PC-9 (cell line): ENCODE measurements around the gene GAS7. TPM values are rescaled to one million over a fixed set of nuclear protein-coding genes. Genes with fewer than 3 reads are reported as not detected.

Experiments used
- BruUV-seq: library from RNA; stranded (reverse); fragments of 400-500 nt; replicated peaks from 2 replicates; lab custom pipeline; 2021; lab: Mats Ljungman, UMichigan
- CTCF ChIA-PET: fragments of 300-600 bp; sonication (Branson Sonifier 250); formaldehyde crosslinking; loops from one replicate; lab custom pipeline; 2022; ENCODE audit warnings: antibody characterized with exemption; lab: Charles Lee
- POLR2A ChIA-PET: fragments of 300-600 bp; sonication (Branson Sonifier 250); formaldehyde crosslinking; loops from one replicate; lab custom pipeline; 2022; ENCODE audit warnings: antibody characterized with exemption; ENCODE audit not compliant: unreplicated experiment; lab: Charles Lee
- DNase-seq, 2 experiments: peaks; one replicate each; pipeline versions ENCODE4 v3.0.0 to v3.0.0-alpha.2; 2015 to 2022; ENCODE audit warnings: mixed read lengths in 1 of 2
- H2AFZ ChIP-seq: fragments of 200-600 bp; sonication (generic); 2 replicates; pipeline ENCODE4 v1.8.1; 2017; ENCODE audit warnings: antibody characterized with exemption
- H3F3A ChIP-seq: fragments of 200-600 bp; sonication (generic); 2 replicates; pipeline ENCODE4 v1.8.1; 2017; ENCODE audit warnings: antibody characterized with exemption, mild to moderate bottlenecking, low read depth; ENCODE audit not compliant: insufficient read depth
- H3K27ac ChIP-seq: fragments of 200-600 bp; sonication (generic); 2 replicates; pipeline ENCODE4 v1.6.1; 2016; ENCODE audit warnings: mixed run types
- H3K27me3 ChIP-seq: fragments of 200-600 bp; sonication (generic); 2 replicates; pipeline ENCODE4 v1.6.1; 2016; ENCODE audit warnings: low read depth, mixed run types; ENCODE audit not compliant: insufficient read depth
- H3K36me3 ChIP-seq: fragments of 200-600 bp; sonication (generic); 2 replicates; pipeline ENCODE4 v1.6.1; 2016; ENCODE audit warnings: low read depth, mixed run types
- H3K4me1 ChIP-seq: fragments of 200-600 bp; sonication (generic); replicated peaks from 2 replicates; pipeline ENCODE4 v1.6.1; 2016; ENCODE audit warnings: mixed run types; ENCODE audit not compliant: insufficient read depth
- H3K4me2 ChIP-seq: fragments of 200-600 bp; sonication (generic); 2 replicates; pipeline ENCODE4 v1.6.1; 2017; ENCODE audit warnings: mixed run types
- H3K4me3 ChIP-seq: fragments of 200-600 bp; sonication (generic); 2 replicates; pipeline ENCODE4 v1.6.1; 2016; ENCODE audit warnings: mixed run types
- H3K79me2 ChIP-seq: fragments of 200-600 bp; sonication (generic); 2 replicates; pipeline ENCODE4 v1.6.1; 2017; ENCODE audit warnings: low read depth, mixed run types
- H3K9me2 ChIP-seq: fragments of 200-600 bp; sonication (generic); 2 replicates; pipeline ENCODE4 v1.8.1; 2017; ENCODE audit warnings: mild to moderate bottlenecking; ENCODE audit not compliant: insufficient read depth
- H3K9me3 ChIP-seq: fragments of 200-600 bp; sonication (generic); 2 replicates; pipeline ENCODE4 v1.8.1; 2016; ENCODE audit warnings: low read depth; ENCODE audit not compliant: insufficient read depth
- H4K20me1 ChIP-seq: fragments of 200-600 bp; sonication (generic); 2 replicates; pipeline ENCODE4 v1.8.1; 2017; ENCODE audit not compliant: insufficient read depth
- EZH2 ChIP-seq: fragments of 200-600 bp; sonication (generic); IDR thresholded peaks from 2 replicates; pipeline ENCODE4 v1.8.0; 2017; ENCODE audit warnings: antibody characterized with exemption, low read depth
- intact Hi-C: fragments of 100-400 bp; cut with micrococcal nuclease; formaldehyde crosslinking; loops from one replicate; pipeline ENCODE4 v1.10.0; 2022; ENCODE audit not compliant: unreplicated experiment
- total RNA-seq: library from RNA; stranded (reverse); gene quantifications from 2 replicates; pipeline ENCODE4 v1.2.3, GENCODE V29; 2021
- TF ChIP-seq, protein P1 (sequence below): fragments of 200-600 bp; sonication (generic); conservative IDR thresholded peaks from 2 replicates; pipeline ENCODE4 v1.6.1; 2017; ENCODE audit warnings: mixed run types, antibody characterized with exemption, mild to moderate bottlenecking, moderate library complexity

Gene GAS7
- total RNA-seq, 1 experiment from 2014 or later: not detected

DNA sequence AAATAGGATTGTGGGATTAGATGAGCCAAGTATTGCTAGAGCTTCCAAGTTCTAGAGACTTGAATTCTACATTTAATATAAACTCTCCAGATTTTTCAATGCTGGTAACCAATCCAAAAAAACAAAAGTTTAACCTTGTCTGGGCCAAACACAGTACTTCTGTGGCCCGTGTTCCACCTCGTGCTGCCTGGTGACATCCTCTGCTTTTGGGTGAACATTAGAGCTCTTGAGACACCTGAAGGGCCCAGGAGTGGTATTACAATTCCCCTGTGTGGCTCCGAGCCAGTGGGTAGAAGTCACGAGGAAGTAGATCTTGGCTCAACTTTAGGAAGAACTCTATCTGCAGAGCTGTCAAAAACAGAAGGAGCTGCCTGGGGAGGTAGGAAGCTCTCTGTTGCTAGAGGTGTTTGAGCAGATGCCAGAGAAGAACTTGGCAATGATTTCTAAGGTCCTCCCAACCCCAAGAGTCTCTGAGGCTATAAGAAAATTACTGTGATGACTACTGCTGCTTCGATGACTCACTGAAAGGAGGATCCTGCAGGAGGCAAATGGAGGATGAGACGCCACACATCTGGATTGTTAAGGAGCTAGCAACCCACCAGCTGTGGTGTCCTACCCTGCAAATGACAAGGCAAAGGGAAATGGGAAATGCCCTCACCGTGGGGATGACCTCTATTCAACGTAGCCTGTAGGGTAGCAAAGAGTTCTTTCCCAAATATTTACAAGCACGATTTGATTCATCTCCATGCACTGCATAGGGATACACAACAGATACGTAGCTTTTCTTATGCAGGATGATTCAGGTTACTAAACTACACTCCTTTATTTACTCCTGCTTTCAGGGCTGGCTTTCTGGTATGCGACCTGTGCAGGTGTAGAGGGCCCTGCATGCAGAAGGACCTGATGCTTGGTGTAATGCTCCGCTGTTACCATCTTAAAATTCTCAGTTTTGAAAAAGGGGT lies 45.8 kb upstream of the GAS7 start:
- Histone ChIP-seq H2AFZ (no peak overlapping the region), H3K27me3 (0 out of 2 replicates have a peak, but pooled peaks cover 10% of the 10 kb centered on the region), H4K20me1 (no peaks in the 10 kb centered on the region), H3K79me2 (no peaks in the 10 kb centered on the region), H3K4me1 (no peaks in the 10 kb centered on the region), H3K9me2 (no peaks in the 10 kb centered on the region), H3K27ac (no peak overlapping the region), H3K4me2 (no peak overlapping the region), H3F3A (no peaks in the 10 kb centered on the region), H3K4me3 (no peak overlapping the region), H3K9me3 (no peaks in the 10 kb centered on the region), H3K36me3 (no peaks in the 10 kb centered on the region)
- no peak for DNase-seq
- ChIA-PET CTCF (no interaction called here), POLR2A (no interaction called here)
- intact Hi-C loops: no loop called here
- no TSS peak for BruUV-seq
- TF ChIP-seq, protein P1, sequence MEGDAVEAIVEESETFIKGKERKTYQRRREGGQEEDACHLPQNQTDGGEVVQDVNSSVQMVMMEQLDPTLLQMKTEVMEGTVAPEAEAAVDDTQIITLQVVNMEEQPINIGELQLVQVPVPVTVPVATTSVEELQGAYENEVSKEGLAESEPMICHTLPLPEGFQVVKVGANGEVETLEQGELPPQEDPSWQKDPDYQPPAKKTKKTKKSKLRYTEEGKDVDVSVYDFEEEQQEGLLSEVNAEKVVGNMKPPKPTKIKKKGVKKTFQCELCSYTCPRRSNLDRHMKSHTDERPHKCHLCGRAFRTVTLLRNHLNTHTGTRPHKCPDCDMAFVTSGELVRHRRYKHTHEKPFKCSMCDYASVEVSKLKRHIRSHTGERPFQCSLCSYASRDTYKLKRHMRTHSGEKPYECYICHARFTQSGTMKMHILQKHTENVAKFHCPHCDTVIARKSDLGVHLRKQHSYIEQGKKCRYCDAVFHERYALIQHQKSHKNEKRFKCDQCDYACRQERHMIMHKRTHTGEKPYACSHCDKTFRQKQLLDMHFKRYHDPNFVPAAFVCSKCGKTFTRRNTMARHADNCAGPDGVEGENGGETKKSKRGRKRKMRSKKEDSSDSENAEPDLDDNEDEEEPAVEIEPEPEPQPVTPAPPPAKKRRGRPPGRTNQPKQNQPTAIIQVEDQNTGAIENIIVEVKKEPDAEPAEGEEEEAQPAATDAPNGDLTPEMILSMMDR: no peak
- TF ChIP-seq EZH2: no peak

DNA sequence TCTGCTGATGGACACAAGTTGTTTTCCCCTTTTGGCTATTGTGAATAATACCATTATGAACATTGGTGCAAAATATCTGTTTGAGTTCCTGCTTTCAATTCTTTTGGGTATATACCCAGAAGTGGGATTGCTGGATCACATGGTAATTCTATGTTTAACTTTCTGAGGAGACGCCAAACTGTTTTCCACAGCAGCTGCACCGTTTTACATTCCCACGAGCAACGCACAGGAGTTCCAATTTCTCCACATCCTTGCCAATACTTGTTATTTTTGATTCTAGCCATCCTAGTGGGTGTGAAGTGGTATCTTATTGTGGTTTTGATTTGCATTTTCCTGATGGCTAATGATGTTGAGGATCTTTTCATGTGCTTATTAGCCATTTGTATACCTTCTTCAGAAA lies 43.4 kb upstream of the GAS7 start:
- no TSS peak for BruUV-seq
- CTCF ChIA-PET: no interaction called here

DNA sequence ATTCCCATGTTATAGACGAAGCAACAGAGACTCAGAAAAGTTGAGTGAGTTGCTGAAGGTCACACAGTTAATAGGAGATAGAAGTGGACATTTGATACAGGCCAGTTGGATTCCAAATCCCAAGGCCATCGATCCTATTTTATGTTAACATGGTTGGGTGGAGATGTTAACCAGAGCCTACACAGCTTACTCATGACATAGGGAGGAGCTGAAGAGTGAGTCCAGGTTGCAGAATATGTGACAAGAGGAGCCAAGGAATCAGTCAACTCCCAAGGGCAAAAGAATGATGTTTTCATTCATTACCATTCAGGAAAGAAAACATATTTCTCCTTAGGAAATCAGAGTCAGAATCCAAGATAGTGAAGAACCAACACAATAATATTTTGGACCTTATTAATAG lies 40.3 kb upstream of the GAS7 start:
- H3K4me3 ChIP-seq: no peak overlapping the region
- ChIA-PET CTCF (no interaction called here), POLR2A (no interaction called here)
- no peaks in the 10 kb centered on the region for H3K79me2 ChIP-seq
- H3K27me3 ChIP-seq: 0 out of 2 replicates have a peak, but pooled peaks cover 3% of the 10 kb centered on the region
- no TSS peak for BruUV-seq
- intact Hi-C loops: no loop called here
- H3K9me3 ChIP-seq: no peaks in the 10 kb centered on the region
- H3K36me3 ChIP-seq: no peaks in the 10 kb centered on the region
- H3K4me1 ChIP-seq: no peaks in the 10 kb centered on the region
- H3K9me2 ChIP-seq: 0 out of 2 replicates have a peak, but pooled peaks cover 3% of the 10 kb centered on the region
- DNase-seq: no peak
- no peak overlapping the region for H3K4me2 ChIP-seq
- H4K20me1 ChIP-seq: no peaks in the 10 kb centered on the region
- TF ChIP-seq, protein P1: no peak
- TF ChIP-seq EZH2: no peak
- H3F3A ChIP-seq: no peaks in the 10 kb centered on the region
- no peak overlapping the region for H2AFZ ChIP-seq
- no peak overlapping the region for H3K27ac ChIP-seq

More for the DNA sequence above, 43.4 kb upstream of the GAS7 start:
- no peak overlapping the region for H3K4me2 ChIP-seq
- intact Hi-C loops: no loop called here
- 0 out of 2 replicates have a peak, but pooled peaks cover 10% of the 10 kb centered on the region for H3K27me3 ChIP-seq
- H2AFZ ChIP-seq: no peak overlapping the region
- no peak overlapping the region for H3K4me3 ChIP-seq
- H3K36me3 ChIP-seq: no peaks in the 10 kb centered on the region
- H3K4me1 ChIP-seq: no peaks in the 10 kb centered on the region
- DNase-seq: no peak
- no peaks in the 10 kb centered on the region for H3K9me3 ChIP-seq
- no peaks in the 10 kb centered on the region for H4K20me1 ChIP-seq
- H3F3A ChIP-seq: no peaks in the 10 kb centered on the region
- POLR2A ChIA-PET: no interaction called here
- no peak overlapping the region for H3K27ac ChIP-seq
- H3K9me2 ChIP-seq: no peaks in the 10 kb centered on the region
- H3K79me2 ChIP-seq: no peaks in the 10 kb centered on the region
- no peak for TF ChIP-seq EZH2
- TF ChIP-seq, protein P1: no peak
